K562 (cell line): ENCODE data around the gene PRDX2. TPM values are rescaled to one million over a fixed set of nuclear protein-coding genes. Genes with fewer than 3 reads are reported as not detected.

ENCODE experiments used
- CBX5 ChIP-seq: IDR thresholded peaks from 2 replicates; pipeline ENCODE4 v1.6.1; 2014; ENCODE audit warnings: low read depth, borderline replicate concordance
- DIDO1 ChIP-seq: fragments of 450-650 bp; IDR thresholded peaks from 2 replicates; pipeline ENCODE4 v1.6.1; 2016; ENCODE audit warnings: low read depth, missing biosample characterization, missing genetic modification characterization
- KDM5B ChIP-seq: fragments of 200-600 bp; sonication (generic); IDR thresholded peaks from 2 replicates; pipeline ENCODE4 v1.6.1; 2012; ENCODE audit warnings: low read depth, mild to moderate bottlenecking, moderate library complexity, low read length, control low read depth, inconsistent platforms; ENCODE audit not compliant: insufficient replicate concordance
- LARP7 ChIP-seq: fragments of 450-650 bp; IDR thresholded peaks from 2 replicates; pipeline ENCODE4 v1.6.1; 2016
- MAFG ChIP-seq: fragments of 450-650 bp; conservative IDR thresholded peaks from 2 replicates; pipeline ENCODE4 v1.6.1; 2016; ENCODE audit warnings: missing genetic modification characterization, missing compliant biosample characterization
- RB1 ChIP-seq: fragments of 450-650 bp; IDR thresholded peaks from 2 replicates; pipeline ENCODE4 v1.6.1; 2017; ENCODE audit warnings: low read depth, mild to moderate bottlenecking
- RBFOX2 ChIP-seq: fragments of 200-400 bp; formaldehyde crosslinking; IDR thresholded peaks from 2 replicates; pipeline ENCODE4 v1.6.1; 2017; ENCODE audit warnings: low read depth, mild to moderate bottlenecking, low read length, moderate library complexity
- U2AF1 ChIP-seq: fragments of 200-400 bp; formaldehyde crosslinking; optimal IDR thresholded peaks from 2 replicates; pipeline ENCODE3; 2017; ENCODE audit warnings: mild to moderate bottlenecking, low read depth, low read length, moderate library complexity
- polyA plus RNA-seq, 8 experiments: library from polyadenylated mRNA; depleted of rRNA in 4 of 8; stranded (reverse) in 5 of 8; unstranded in 3 of 8; fragments of >200 nt; fragmentation: Nextera tagmentation in 2 of 8; fragmentation: Illumina TruSeq in 1 of 8; extraction: Ambion mirVana in 2 of 8; extraction: Trizol in 1 of 8; gene quantifications; 2 replicates each; pipeline versions ENCODE4 v1.2.1 to v1.2.3, GENCODE V29; 2011 to 2014; ENCODE audit warnings: inconsistent platforms in 1 of 8, missing spikeins in 1 of 8
- total RNA-seq, 7 experiments: library from RNA; depleted of rRNA in 6 of 7; stranded (reverse); fragments of >200 nt in 6 of 7; fragmentation: Illumina TruSeq in 2 of 7; extraction: Trizol in 2 of 7; gene quantifications; 2 replicates each; pipeline versions ENCODE4 v1.2.1 to v1.2.3, GENCODE V29; 2011 to 2021; ENCODE audit warnings: low replicate concordance in 1 of 7
- TF ChIP-seq, protein P1 (sequence below), 2 experiments: fragments of 450-650 bp; formaldehyde crosslinking in 1 of 2; IDR thresholded peaks; 2 replicates each; pipeline versions ENCODE4 v1.4.0 to v1.6.1; 2014 to 2020; ENCODE audit warnings: mild to moderate bottlenecking in 2 of 2, borderline replicate concordance in 1 of 2, low read depth in 1 of 2
- TF ChIP-seq, protein P2 (sequence below), 2 experiments: IDR thresholded peaks; 2 replicates each; pipeline ENCODE4 v1.6.1; 2011; ENCODE audit warnings: borderline replicate concordance in 1 of 2, control low read depth in 1 of 2, low read depth in 1 of 2, low read length in 1 of 2, mild to moderate bottlenecking in 1 of 2, mixed read lengths in 1 of 2, moderate library complexity in 1 of 2; ENCODE audit not compliant: insufficient read depth in 1 of 2, insufficient read length in 1 of 2, poor library complexity in 1 of 2, severe bottlenecking in 1 of 2; ENCODE audit errors: extremely low read depth in 1 of 2
- TF ChIP-seq, protein P3 (sequence below): sonication (generic); formaldehyde crosslinking; IDR thresholded peaks from 2 replicates; pipeline ENCODE4 v1.8.0; 2022; ENCODE audit warnings: missing genetic modification reagents, mild to moderate bottlenecking, moderate library complexity, borderline replicate concordance
- TF ChIP-seq, protein P4 (sequence below), 2 experiments: fragments of 450-650 bp; conservative IDR thresholded peaks; 2 replicates each; pipeline ENCODE4 v1.6.1; 2017; ENCODE audit warnings: mild to moderate bottlenecking in 2 of 2, moderate library complexity in 2 of 2

The PRDX2 gene
- total and polyA plus RNA-seq, 9 of the 15 experiments (the other 6 are each of a cell fraction or from before 2014, with no cell fraction given), result 206 to 1,183 (median 415) TPM

DNA sequence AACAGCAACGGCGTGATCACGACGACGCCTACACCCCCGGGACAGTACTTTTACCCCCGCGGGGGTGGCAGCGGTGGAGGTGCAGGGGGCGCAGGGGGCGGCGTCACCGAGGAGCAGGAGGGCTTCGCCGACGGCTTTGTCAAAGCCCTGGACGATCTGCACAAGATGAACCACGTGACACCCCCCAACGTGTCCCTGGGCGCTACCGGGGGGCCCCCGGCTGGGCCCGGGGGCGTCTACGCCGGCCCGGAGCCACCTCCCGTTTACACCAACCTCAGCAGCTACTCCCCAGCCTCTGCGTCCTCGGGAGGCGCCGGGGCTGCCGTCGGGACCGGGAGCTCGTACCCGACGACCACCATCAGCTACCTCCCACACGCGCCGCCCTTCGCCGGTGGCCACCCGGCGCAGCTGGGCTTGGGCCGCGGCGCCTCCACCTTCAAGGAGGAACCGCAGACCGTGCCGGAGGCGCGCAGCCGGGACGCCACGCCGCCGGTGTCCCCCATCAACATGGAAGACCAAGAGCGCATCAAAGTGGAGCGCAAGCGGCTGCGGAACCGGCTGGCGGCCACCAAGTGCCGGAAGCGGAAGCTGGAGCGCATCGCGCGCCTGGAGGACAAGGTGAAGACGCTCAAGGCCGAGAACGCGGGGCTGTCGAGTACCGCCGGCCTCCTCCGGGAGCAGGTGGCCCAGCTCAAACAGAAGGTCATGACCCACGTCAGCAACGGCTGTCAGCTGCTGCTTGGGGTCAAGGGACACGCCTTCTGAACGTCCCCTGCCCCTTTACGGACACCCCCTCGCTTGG, 9.3 kb downstream of the PRDX2 start (continued):
- TF ChIP-seq, protein P1, sequence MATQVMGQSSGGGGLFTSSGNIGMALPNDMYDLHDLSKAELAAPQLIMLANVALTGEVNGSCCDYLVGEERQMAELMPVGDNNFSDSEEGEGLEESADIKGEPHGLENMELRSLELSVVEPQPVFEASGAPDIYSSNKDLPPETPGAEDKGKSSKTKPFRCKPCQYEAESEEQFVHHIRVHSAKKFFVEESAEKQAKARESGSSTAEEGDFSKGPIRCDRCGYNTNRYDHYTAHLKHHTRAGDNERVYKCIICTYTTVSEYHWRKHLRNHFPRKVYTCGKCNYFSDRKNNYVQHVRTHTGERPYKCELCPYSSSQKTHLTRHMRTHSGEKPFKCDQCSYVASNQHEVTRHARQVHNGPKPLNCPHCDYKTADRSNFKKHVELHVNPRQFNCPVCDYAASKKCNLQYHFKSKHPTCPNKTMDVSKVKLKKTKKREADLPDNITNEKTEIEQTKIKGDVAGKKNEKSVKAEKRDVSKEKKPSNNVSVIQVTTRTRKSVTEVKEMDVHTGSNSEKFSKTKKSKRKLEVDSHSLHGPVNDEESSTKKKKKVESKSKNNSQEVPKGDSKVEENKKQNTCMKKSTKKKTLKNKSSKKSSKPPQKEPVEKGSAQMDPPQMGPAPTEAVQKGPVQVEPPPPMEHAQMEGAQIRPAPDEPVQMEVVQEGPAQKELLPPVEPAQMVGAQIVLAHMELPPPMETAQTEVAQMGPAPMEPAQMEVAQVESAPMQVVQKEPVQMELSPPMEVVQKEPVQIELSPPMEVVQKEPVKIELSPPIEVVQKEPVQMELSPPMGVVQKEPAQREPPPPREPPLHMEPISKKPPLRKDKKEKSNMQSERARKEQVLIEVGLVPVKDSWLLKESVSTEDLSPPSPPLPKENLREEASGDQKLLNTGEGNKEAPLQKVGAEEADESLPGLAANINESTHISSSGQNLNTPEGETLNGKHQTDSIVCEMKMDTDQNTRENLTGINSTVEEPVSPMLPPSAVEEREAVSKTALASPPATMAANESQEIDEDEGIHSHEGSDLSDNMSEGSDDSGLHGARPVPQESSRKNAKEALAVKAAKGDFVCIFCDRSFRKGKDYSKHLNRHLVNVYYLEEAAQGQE (IDR thresholded peaks at IDR 0.05; ENCODE audit: borderline replicate concordance), result 0 out of 2 replicates have a peak, but pooled peaks have one; percentile 16
- TF ChIP-seq, protein P1 (CRISPR knock-in tag; IDR thresholded peaks at IDR 0.05; ENCODE audit: low read depth), result no peak
- TF ChIP-seq MAFG (tag) (no peak), CBX5 (no peak), DIDO1 (tag) (no peak), LARP7 (0 out of 2 replicates have a peak, but pooled peaks have one; percentile 13), RBFOX2 (peak; percentile 76), KDM5B (peak; percentile 72), U2AF1 (peak; percentile 95), RB1 (peak; percentile 13; the same call in 1 of the 2 replicates)
- TF ChIP-seq, protein P2, sequence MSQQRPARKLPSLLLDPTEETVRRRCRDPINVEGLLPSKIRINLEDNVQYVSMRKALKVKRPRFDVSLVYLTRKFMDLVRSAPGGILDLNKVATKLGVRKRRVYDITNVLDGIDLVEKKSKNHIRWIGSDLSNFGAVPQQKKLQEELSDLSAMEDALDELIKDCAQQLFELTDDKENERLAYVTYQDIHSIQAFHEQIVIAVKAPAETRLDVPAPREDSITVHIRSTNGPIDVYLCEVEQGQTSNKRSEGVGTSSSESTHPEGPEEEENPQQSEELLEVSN (IDR thresholded peaks at IDR 0.05; ENCODE audit: borderline replicate concordance in 1 of 2, extremely low read depth in 1 of 2, insufficient read depth in 1 of 2, insufficient read length in 1 of 2, low read depth in 1 of 2, low read length in 1 of 2, poor library complexity in 1 of 2, severe bottlenecking in 1 of 2), result peak; percentile 76
- TF ChIP-seq, protein P3, sequence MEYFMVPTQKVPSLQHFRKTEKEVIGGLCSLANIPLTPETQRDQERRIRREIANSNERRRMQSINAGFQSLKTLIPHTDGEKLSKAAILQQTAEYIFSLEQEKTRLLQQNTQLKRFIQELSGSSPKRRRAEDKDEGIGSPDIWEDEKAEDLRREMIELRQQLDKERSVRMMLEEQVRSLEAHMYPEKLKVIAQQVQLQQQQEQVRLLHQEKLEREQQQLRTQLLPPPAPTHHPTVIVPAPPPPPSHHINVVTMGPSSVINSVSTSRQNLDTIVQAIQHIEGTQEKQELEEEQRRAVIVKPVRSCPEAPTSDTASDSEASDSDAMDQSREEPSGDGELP (CRISPR knock-in tag), result peak; percentile 95
- TF ChIP-seq, protein P4, sequence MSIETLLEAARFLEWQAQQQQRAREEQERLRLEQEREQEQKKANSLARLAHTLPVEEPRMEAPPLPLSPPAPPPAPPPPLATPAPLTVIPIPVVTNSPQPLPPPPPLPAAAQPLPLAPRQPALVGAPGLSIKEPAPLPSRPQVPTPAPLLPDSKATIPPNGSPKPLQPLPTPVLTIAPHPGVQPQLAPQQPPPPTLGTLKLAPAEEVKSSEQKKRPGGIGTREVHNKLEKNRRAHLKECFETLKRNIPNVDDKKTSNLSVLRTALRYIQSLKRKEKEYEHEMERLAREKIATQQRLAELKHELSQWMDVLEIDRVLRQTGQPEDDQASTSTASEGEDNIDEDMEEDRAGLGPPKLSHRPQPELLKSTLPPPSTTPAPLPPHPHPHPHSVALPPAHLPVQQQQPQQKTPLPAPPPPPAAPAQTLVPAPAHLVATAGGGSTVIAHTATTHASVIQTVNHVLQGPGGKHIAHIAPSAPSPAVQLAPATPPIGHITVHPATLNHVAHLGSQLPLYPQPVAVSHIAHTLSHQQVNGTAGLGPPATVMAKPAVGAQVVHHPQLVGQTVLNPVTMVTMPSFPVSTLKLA (conservative IDR thresholded peaks at IDR 0.05), result peak; percentile 58 to 75; a peak in 3 of 4 replicates
- TF ChIP-seq, all 486 proteins: peak for 118
